Cardiac fibroblast (primary cell): ENCODE measurements around the gene RBM33.

ENCODE experiments used
- DNase-seq, 2 donors: peaks; one replicate each; pipeline versions ENCODE4 v3.0.0 to v3.0.0-alpha.2; 2010; ENCODE audit warnings: low read depth in 2 of 2
- H3K4me3 ChIP-seq, 2 donors: replicated peaks in 1 of 2; 1 replicate in 1 of 2; 2 replicates in 1 of 2; pipeline ENCODE4 v1.5.1; 2011; ENCODE audit warnings: low read depth in 2 of 2, low read length in 2 of 2, mild to moderate bottlenecking in 2 of 2, moderate library complexity in 1 of 2
- CTCF ChIP-seq: IDR thresholded peaks from one replicate; pipeline ENCODE4 v1.5.1; 2011; ENCODE audit warnings: low read depth, mild to moderate bottlenecking, low read length, inconsistent platforms

RBM33 gene

GRCh38 chr7:155705623-155706360 is 61.3 kb downstream of the RBM33 start:
- no peak for DNase-seq
- H3K4me3 ChIP-seq, result no peak overlapping the region
- TF ChIP-seq CTCF, result no peak

- TF ChIP-seq CTCF, result no peak
- no peak overlapping the region for H3K4me3 ChIP-seq
- no peak for DNase-seq
Observed at GRCh38 chr7:155706376-155706775, 61.9 kb downstream of the RBM33 start.

GRCh38 chr7:155709453-155709852 is 65.0 kb downstream of the RBM33 start:
- no peak for TF ChIP-seq CTCF
- H3K4me3 ChIP-seq, result no peak overlapping the region
- DNase-seq, result no peak

GRCh38 chr7:155710031-155710430 is 65.6 kb downstream of the RBM33 start:
- TF ChIP-seq CTCF, result no peak
- H3K4me3 ChIP-seq, result no peak overlapping the region
- DNase-seq, result no peak

- no peak for TF ChIP-seq CTCF
- no peak for DNase-seq
- H3K4me3 ChIP-seq, result no peak overlapping the region
Observed at GRCh38 chr7:155710530-155710929, 66.1 kb downstream of the RBM33 start.

GRCh38 chr7:155711081-155711480 is 66.6 kb downstream of the RBM33 start:
- no peak for DNase-seq
- TF ChIP-seq CTCF, result no peak
- no peak overlapping the region for H3K4me3 ChIP-seq

GRCh38 chr7:155713384-155713783 is 68.9 kb downstream of the RBM33 start:
- DNase-seq, result no peak
- H3K4me3 ChIP-seq, result no peak overlapping the region
- no peak for TF ChIP-seq CTCF
